PC-3 (cell line): ENCODE measurements around the gene ZNF804A. TPM values are rescaled to one million over a fixed set of nuclear protein-coding genes. Genes with fewer than 3 reads are reported as not detected.

Experiments used
- ATAC-seq: fragments of 200-7000 bp; cut with Tn5 transposase; 2 replicates; pipeline ENCODE4 v1.9.1; 2020; ENCODE audit warnings: mild to moderate bottlenecking, moderate library complexity
- BruUV-seq: library from RNA; stranded (reverse); fragments of 400-500 nt; replicated peaks from 2 replicates; lab custom pipeline; 2021; lab: Mats Ljungman, UMichigan
- CTCF ChIA-PET: fragments of 300-600 bp; sonication (Branson Sonifier 250); formaldehyde crosslinking; loops from one replicate; lab custom pipeline; 2022; ENCODE audit warnings: antibody characterized with exemption; lab: Charles Lee
- POLR2A ChIA-PET: fragments of 300-600 bp; sonication (Branson Sonifier 250); formaldehyde crosslinking; loops from one replicate; lab custom pipeline; 2022; ENCODE audit warnings: antibody characterized with exemption; ENCODE audit not compliant: unreplicated experiment; lab: Charles Lee
- DNase-seq: peaks from one replicate; pipeline ENCODE4 v3.0.0-alpha.2; 2015
- H2AFZ ChIP-seq: fragments of 300-600 bp; sonication (generic); 2 replicates; pipeline ENCODE4 v1.6.0; 2016; ENCODE audit warnings: antibody characterized with exemption, low read length
- H3F3A ChIP-seq: fragments of 300-600 bp; sonication (generic); one replicate; pipeline ENCODE4 v1.6.0; 2017; ENCODE audit warnings: antibody characterized with exemption, low read length, control low read depth, mild to moderate bottlenecking; ENCODE audit not compliant: unreplicated experiment
- H3K27ac ChIP-seq: fragments of 300-600 bp; sonication (generic); 2 replicates; pipeline ENCODE4 v1.5.1; 2016; ENCODE audit warnings: mild to moderate bottlenecking, low read length
- H3K27me3 ChIP-seq: fragments of 300-600 bp; sonication (generic); 2 replicates; pipeline ENCODE4 v1.6.1; 2016; ENCODE audit warnings: low read length, mixed read lengths
- H3K36me3 ChIP-seq: fragments of 300-600 bp; sonication (generic); 2 replicates; pipeline ENCODE4 v1.6.1; 2016; ENCODE audit warnings: low read depth, mixed run types, low read length, mixed read lengths
- H3K4me1 ChIP-seq: fragments of 300-600 bp; sonication (generic); 2 replicates; pipeline ENCODE4 v1.5.1; 2016; ENCODE audit warnings: low read length; ENCODE audit not compliant: insufficient read depth
- H3K4me2 ChIP-seq: fragments of 300-600 bp; sonication (generic); 2 replicates; pipeline ENCODE4 v1.6.0; 2016; ENCODE audit warnings: low read length
- H3K4me3 ChIP-seq: fragments of 300-600 bp; sonication (generic); 2 replicates; pipeline ENCODE4 v1.5.1; 2016; ENCODE audit warnings: mild to moderate bottlenecking, low read length, mixed read lengths
- H3K79me2 ChIP-seq: fragments of 300-600 bp; sonication (generic); 2 replicates; pipeline ENCODE4 v1.6.1; 2017; ENCODE audit warnings: low read length, mixed read lengths
- H3K9ac ChIP-seq: fragments of 300-600 bp; sonication (generic); 2 replicates; pipeline ENCODE4 v1.6.0; 2016; ENCODE audit warnings: mild to moderate bottlenecking, low read length
- H3K9me2 ChIP-seq: fragments of 300-600 bp; sonication (generic); replicated peaks from 2 replicates; pipeline ENCODE4 v1.6.1; 2016; ENCODE audit warnings: mixed run types, low read length, mixed read lengths
- H3K9me3 ChIP-seq: fragments of 300-600 bp; sonication (generic); 2 replicates; pipeline ENCODE4 v1.6.1; 2016; ENCODE audit warnings: low read length, mixed read lengths
- H4K20me1 ChIP-seq: fragments of 300-600 bp; sonication (generic); 2 replicates; pipeline ENCODE4 v1.6.1; 2016; ENCODE audit warnings: low read length, mixed read lengths
- CTCF ChIP-seq: fragments of 300-600 bp; sonication (generic); conservative IDR thresholded peaks from 2 replicates; pipeline ENCODE4 v1.5.1; 2017; ENCODE audit warnings: antibody characterized with exemption, low read depth, mild to moderate bottlenecking, low read length
- EZH2 ChIP-seq: fragments of 300-600 bp; sonication (generic); IDR thresholded peaks from one replicate; pipeline ENCODE4 v1.6.1; 2017; ENCODE audit warnings: antibody characterized with exemption, mild to moderate bottlenecking, low read length; ENCODE audit not compliant: unreplicated experiment
- EZH2phosphoT487 ChIP-seq: fragments of 300-600 bp; sonication (generic); IDR thresholded peaks from 2 replicates; pipeline ENCODE4 v1.6.1; 2018; ENCODE audit warnings: mild to moderate bottlenecking, antibody characterized with exemption, low read length, borderline replicate concordance
- intact Hi-C: fragments of 100-400 bp; cut with micrococcal nuclease; formaldehyde crosslinking; loops from 2 replicates; pipeline ENCODE4 v1.9.0; 2023
- total RNA-seq: library from RNA; depleted of rRNA; stranded (reverse); fragments of >200 nt; gene quantifications from 2 replicates; pipeline ENCODE4 v1.2.3, GENCODE V29; 2014

The ZNF804A gene
- total RNA-seq, 1 experiment from 2014 or later = 1.9 TPM

GRCh38 chr2:184558713-184559464 is 39.4 kb upstream of the ZNF804A start:
- Histone ChIP-seq H3K4me1 (peaks cover 26% of the 10 kb centered on the region), H3K4me3 (no peak overlapping the region), H3K4me2 (no peak overlapping the region), H3K79me2 (no peaks in the 10 kb centered on the region), H4K20me1 (no peaks in the 10 kb centered on the region), H3K9ac (no peak overlapping the region), H2AFZ (no peak overlapping the region), H3K27ac (no peak overlapping the region), H3K36me3 (no peaks in the 10 kb centered on the region), H3K9me3 (no peaks in the 10 kb centered on the region), H3K9me2 (no peaks in the 10 kb centered on the region), H3F3A (peaks cover 3% of the 10 kb centered on the region), H3K27me3 (no peaks in the 10 kb centered on the region)
- no TSS peak for BruUV-seq
- intact Hi-C loops = no loop called here
- ATAC-seq (no peak), DNase-seq (peak; percentile 73)
- ChIA-PET POLR2A (no interaction called here), CTCF (no interaction called here)
- no peak for TF ChIP-seq EZH2
- TF ChIP-seq CTCF = no peak
- no peak for TF ChIP-seq EZH2phosphoT487

- intact Hi-C loops = no loop called here
- Histone ChIP-seq H3K9me3 (no peaks in the 10 kb centered on the region), H3K27me3 (no peaks in the 10 kb centered on the region), H3K79me2 (no peaks in the 10 kb centered on the region), H3K4me2 (no peak overlapping the region), H4K20me1 (no peaks in the 10 kb centered on the region), H3F3A (no peaks in the 10 kb centered on the region), H3K9ac (no peak overlapping the region), H3K9me2 (no peaks in the 10 kb centered on the region), H2AFZ (no peak overlapping the region), H3K36me3 (no peaks in the 10 kb centered on the region), H3K27ac (no peak overlapping the region), H3K4me1 (peaks cover 15% of the 10 kb centered on the region), H3K4me3 (no peak overlapping the region)
- no peak for TF ChIP-seq EZH2
- POLR2A ChIA-PET = no interaction called here
- ATAC-seq = no peak
- DNase-seq = no peak
- CTCF ChIA-PET = no interaction called here
- BruUV-seq = no TSS peak
These were observed 37.7 kb upstream of the ZNF804A start for GRCh38 chr2:184560603-184561002.

- ATAC-seq (no peak), DNase-seq (peak; percentile 36)
- Histone ChIP-seq H3F3A (no peaks in the 10 kb centered on the region), H2AFZ (no peak overlapping the region), H3K9me3 (no peaks in the 10 kb centered on the region), H3K4me1 (peaks cover 10% of the 10 kb centered on the region; the same call in 1 of the 2 replicates), H3K79me2 (no peaks in the 10 kb centered on the region), H3K9me2 (no peaks in the 10 kb centered on the region), H3K27me3 (no peaks in the 10 kb centered on the region), H3K36me3 (no peaks in the 10 kb centered on the region), H3K4me2 (no peak overlapping the region), H3K4me3 (no peak overlapping the region), H4K20me1 (no peaks in the 10 kb centered on the region), H3K27ac (no peak overlapping the region), H3K9ac (no peak overlapping the region)
- ChIA-PET CTCF (no interaction called here), POLR2A (no interaction called here)
- TF ChIP-seq CTCF (no peak), EZH2 (no peak), EZH2phosphoT487 (no peak)
- BruUV-seq = no TSS peak
- intact Hi-C loops = no loop called here
These were observed 35.8 kb upstream of the ZNF804A start for GRCh38 chr2:184562532-184562931.
